Renal cortex interstitium (tissue), 11 donors: ENCODE results near the gene MECP2. TPM values are rescaled to one million over a fixed set of nuclear protein-coding genes. Genes with fewer than 3 reads are reported as not detected.

Experiments
- DNase-seq, 11 donors: peaks; one replicate each; pipeline ENCODE4 v3.0.0-alpha.2; 2013; ENCODE audit warnings: low read depth in 9 of 11, low spot score in 4 of 11; ENCODE audit errors: extremely low read depth in 1 of 11
- polyA plus RNA-seq, 3 donors: library from polyadenylated mRNA; unstranded; fragments of 120-200 nt; gene quantifications; one replicate each; pipeline ENCODE4 v1.2.1, GENCODE V29; 2013; ENCODE audit not compliant: insufficient read length in 3 of 3

MECP2 gene
- polyA plus RNA-seq, 3 donors, result 27.1 to 34.2 (median 32.7) TPM

- DNase-seq, result no peak
Measured at GRCh38 chrX:154028502-154029184, 68.9 kb downstream of the MECP2 start.

GRCh38 chrX:154027986-154028385, 69.5 kb downstream of the MECP2 start:
- no peak for DNase-seq

GRCh38 chrX:154027022-154027402, 70.5 kb downstream of the MECP2 start:
- DNase-seq, result no peak

GRCh38 chrX:154026136-154027021, 71.1 kb downstream of the MECP2 start:
- no peak for DNase-seq

- no peak for DNase-seq
Measured at GRCh38 chrX:154025230-154025629, 72.3 kb downstream of the MECP2 start.

- no peak for DNase-seq
Measured at GRCh38 chrX:154024271-154024670, 73.2 kb downstream of the MECP2 start.

- DNase-seq, result no peak
Measured at GRCh38 chrX:154023276-154024000, 74.1 kb downstream of the MECP2 start.

- DNase-seq, result no peak
Measured at GRCh38 chrX:154022108-154022507, 75.4 kb downstream of the MECP2 start.

- DNase-seq, result no peak
Measured at GRCh38 chrX:154021131-154021611, 76.3 kb downstream of the MECP2 start.

- DNase-seq, result no peak
Measured at GRCh38 chrX:154020536-154021115, 76.9 kb downstream of the MECP2 start.

- DNase-seq, result no peak
Measured at GRCh38 chrX:154019633-154020528, 77.6 kb downstream of the MECP2 start, which contains the start of gene IRAK1. Gene IRAK1 (minus strand): TSS chrX:154019902. CDS start chrX:154019812, 90 bp downstream.

GRCh38 chrX:154019061-154019621, 78.4 kb downstream of the MECP2 start:
- no peak for DNase-seq

- DNase-seq, result no peak
Measured at GRCh38 chrX:154018518-154019060, 78.9 kb downstream of the MECP2 start.

- no peak for DNase-seq
Measured at GRCh38 chrX:154017766-154018517, 79.6 kb downstream of the MECP2 start.

- no peak for DNase-seq
Measured at GRCh38 chrX:154016366-154017076, 81.0 kb downstream of the MECP2 start.

- no peak for DNase-seq
Measured at GRCh38 chrX:154015581-154016264, 81.8 kb downstream of the MECP2 start.
